H9 (cell line): ENCODE data around the gene PAK6. TPM values are rescaled to one million over a fixed set of nuclear protein-coding genes. Genes with fewer than 3 reads are reported as not detected.

Experiments used
- DNase-seq: peaks from one replicate; pipeline ENCODE4 v3.0.0-alpha.2; 2017
- H2AFZ ChIP-seq: one replicate; pipeline ENCODE4 v1.6.1; 2013; ENCODE audit warnings: mild to moderate bottlenecking, low read length, control low read depth, moderate library complexity
- H2AK5ac ChIP-seq: 2 replicates; pipeline ENCODE4 v1.6.1; 2013; ENCODE audit warnings: low read length, control low read depth, mixed read lengths; ENCODE audit not compliant: insufficient read length
- H2BK120ac ChIP-seq: one replicate; pipeline ENCODE4 v1.6.1; 2013; ENCODE audit warnings: low read depth, mild to moderate bottlenecking, low read length, control low read depth, inconsistent platforms; ENCODE audit not compliant: poor library complexity, severe bottlenecking
- H2BK12ac ChIP-seq: 2 replicates; pipeline ENCODE4 v1.6.1; 2013; ENCODE audit warnings: low read length, control low read depth, mixed read lengths, low read depth; ENCODE audit not compliant: insufficient read length
- H2BK15ac ChIP-seq: 2 replicates; pipeline ENCODE4 v1.6.1; 2013; ENCODE audit warnings: low read depth, low read length, control low read depth
- H2BK20ac ChIP-seq: one replicate; pipeline ENCODE4 v1.6.1; 2013; ENCODE audit warnings: low read depth, mild to moderate bottlenecking, low read length, control low read depth, inconsistent platforms; ENCODE audit not compliant: poor library complexity, severe bottlenecking
- H2BK5ac ChIP-seq: 2 replicates; pipeline ENCODE4 v1.6.1; 2013; ENCODE audit warnings: low read length, control low read depth, mixed read lengths; ENCODE audit not compliant: insufficient read length
- H3K14ac ChIP-seq: 2 replicates; pipeline ENCODE4 v1.6.1; 2013; ENCODE audit warnings: low read length, control low read depth; ENCODE audit not compliant: insufficient read depth
- H3K18ac ChIP-seq: 2 replicates; pipeline ENCODE4 v1.6.1; 2013; ENCODE audit warnings: low read depth, mild to moderate bottlenecking, mixed read lengths, low read length, control low read depth; ENCODE audit not compliant: insufficient read length
- H3K23ac ChIP-seq: 2 replicates; pipeline ENCODE4 v1.6.1; 2013; ENCODE audit warnings: low read length, control low read depth, mixed read lengths, low read depth; ENCODE audit not compliant: insufficient read length
- H3K23me2 ChIP-seq: 2 replicates; pipeline ENCODE4 v1.6.1; 2013; ENCODE audit warnings: low read depth, mild to moderate bottlenecking, mixed read lengths, low read length, control low read depth; ENCODE audit not compliant: insufficient read length, poor library complexity, severe bottlenecking
- H3K27ac ChIP-seq: 2 replicates; pipeline ENCODE4 v1.5.1; 2013; ENCODE audit warnings: low read length, control low read depth, mixed read lengths, low read depth; ENCODE audit not compliant: insufficient read length
- H3K27me3 ChIP-seq: 2 replicates; pipeline ENCODE4 v1.6.1; 2013; ENCODE audit warnings: low read length, control low read depth, inconsistent platforms; ENCODE audit not compliant: insufficient read depth
- H3K4ac ChIP-seq: 2 replicates; pipeline ENCODE4 v1.6.1; 2013; ENCODE audit warnings: low read depth, mild to moderate bottlenecking, control low read depth, inconsistent platforms, low read length, moderate library complexity
- H3K4me1 ChIP-seq: 2 replicates; pipeline ENCODE4 v1.6.1; 2013; ENCODE audit warnings: low read length, control low read depth, inconsistent platforms; ENCODE audit not compliant: insufficient read depth
- H3K4me2 ChIP-seq: 2 replicates; pipeline ENCODE4 v1.6.1; 2013; ENCODE audit warnings: low read length, control low read depth, mixed read lengths; ENCODE audit not compliant: insufficient read length, insufficient read depth
- H3K56ac ChIP-seq: 2 replicates; pipeline ENCODE4 v1.6.1; 2013; ENCODE audit warnings: low read depth, mild to moderate bottlenecking, mixed read lengths, low read length, control low read depth; ENCODE audit not compliant: insufficient read length
- H3K79me1 ChIP-seq: 2 replicates; pipeline ENCODE4 v1.6.1; 2013; ENCODE audit warnings: low read depth, mild to moderate bottlenecking, moderate library complexity, low read length, control low read depth, inconsistent platforms; ENCODE audit not compliant: insufficient read depth, poor library complexity, severe bottlenecking
- H3K79me2 ChIP-seq: 2 replicates; pipeline ENCODE4 v1.6.1; 2013; ENCODE audit warnings: low read length, control low read depth, inconsistent platforms; ENCODE audit not compliant: insufficient read depth
- H3K9ac ChIP-seq: 2 replicates; pipeline ENCODE4 v1.6.1; 2013; ENCODE audit warnings: low read length, control low read depth, mixed read lengths; ENCODE audit not compliant: insufficient read length; ENCODE audit errors: extremely low read depth
- H3K9me3 ChIP-seq: one replicate; pipeline ENCODE4 v1.6.1; 2013; ENCODE audit warnings: low read depth, low read length, inconsistent platforms; ENCODE audit not compliant: control insufficient read depth
- H3T11ph ChIP-seq: one replicate; pipeline ENCODE4 v1.6.1; 2013; ENCODE audit warnings: mild to moderate bottlenecking, low read length, control low read depth, inconsistent platforms
- H4K20me1 ChIP-seq: one replicate; pipeline ENCODE4 v1.6.1; 2013; ENCODE audit not compliant: control insufficient read depth, insufficient read length, insufficient read depth
- H4K5ac ChIP-seq: 2 replicates; pipeline ENCODE4 v1.6.1; 2013; ENCODE audit warnings: low read depth, mild to moderate bottlenecking, mixed read lengths, low read length, control low read depth; ENCODE audit not compliant: insufficient read length
- H4K8ac ChIP-seq: replicated peaks from 2 replicates; pipeline ENCODE4 v1.6.1; 2013; ENCODE audit warnings: low read length, control low read depth, mixed read lengths, low read depth; ENCODE audit not compliant: insufficient read length
- H4K91ac ChIP-seq: 2 replicates; pipeline ENCODE4 v1.6.1; 2013; ENCODE audit warnings: low read depth, mild to moderate bottlenecking, moderate library complexity, mixed read lengths, low read length, control low read depth; ENCODE audit not compliant: insufficient read length
- H3K27ac Mint-ChIP-seq, 3 experiments: 2 replicates in 2 of 3; 3 replicates in 1 of 3; pipeline ENCODE4 v1.8.0; 2020 to 2021; ENCODE audit warnings: mixed read lengths in 3 of 3, mild to moderate bottlenecking in 1 of 3, moderate library complexity in 1 of 3
- H3K27me3 Mint-ChIP-seq: 2 replicates; pipeline ENCODE4 v1.8.0; 2021; ENCODE audit warnings: low read depth, mild to moderate bottlenecking, moderate library complexity, mixed read lengths
- H3K36me3 Mint-ChIP-seq, 3 experiments: 2 replicates in 2 of 3; 3 replicates in 1 of 3; pipeline ENCODE4 v1.8.0; 2020 to 2021; ENCODE audit warnings: low read depth in 3 of 3, mixed read lengths in 3 of 3; ENCODE audit not compliant: insufficient read depth in 1 of 3
- H3K4me1 Mint-ChIP-seq, 2 experiments: 2 replicates each; pipeline ENCODE4 v1.8.0; 2020; ENCODE audit warnings: mixed read lengths in 2 of 2
- H3K4me3 Mint-ChIP-seq, 2 experiments: 2 replicates in 1 of 2; 3 replicates in 1 of 2; pipeline ENCODE4 v1.8.0; 2020 to 2021; ENCODE audit warnings: mild to moderate bottlenecking in 2 of 2, mixed read lengths in 2 of 2, moderate library complexity in 1 of 2
- H3K9me3 Mint-ChIP-seq, 2 experiments: 2 replicates in 1 of 2; 3 replicates in 1 of 2; pipeline ENCODE4 v1.8.0; 2020; ENCODE audit warnings: mild to moderate bottlenecking in 2 of 2, mixed read lengths in 2 of 2, moderate library complexity in 1 of 2
- CTCF ChIP-seq: fragments of 200-600 bp; sonication (generic); conservative IDR thresholded peaks from 3 replicates; pipeline ENCODE4 v1.8.0; 2021; ENCODE audit warnings: antibody characterized with exemption, mild to moderate bottlenecking
- WGBS: extraction: QIAGEN DNeasy Blood & Tissue Kit; methylation state at CpG from one replicate; pipeline ENCODE4 v1.1.7; 2013; ENCODE audit warnings: missing lambda C conversion rate, low lambda C conversion rate, mixed read lengths; ENCODE audit not compliant: insufficient read length; ENCODE audit errors: extremely low coverage; 5-methylcytosine and 5-hydroxymethylcytosine counted together
- total RNA-seq: library from RNA; stranded (reverse); gene quantifications from 2 replicates; pipeline ENCODE4 v1.2.1, GENCODE V29; 2021

Gene PAK6
- total RNA-seq, 1 experiment from 2014 or later, result 7.4 TPM

- peak overlapping the region; percentile 52; the same call in 1 of the 2 replicates for H3K14ac ChIP-seq
- no peak for DNase-seq
- no peaks in the 10 kb centered on the region for H3K23me2 ChIP-seq
- H3K23ac ChIP-seq, result no peak overlapping the region
- peaks cover 15% of the 10 kb centered on the region in 2 experiments for H3K9me3 Mint-ChIP-seq
- no peak for TF ChIP-seq CTCF
- no peak overlapping the region for H3K4ac ChIP-seq
- no peak overlapping the region for H2BK5ac ChIP-seq
- H3K9me3 ChIP-seq, result no peaks in the 10 kb centered on the region
- H3K36me3 Mint-ChIP-seq, result peaks cover 2 to 16% (median 5%) of the 10 kb centered on the region in 3 experiments; a peak in 5 of 7 replicates
- no peaks in the 10 kb centered on the region for H3K27me3 ChIP-seq
- no peak overlapping the region for H3K56ac ChIP-seq
- H2BK15ac ChIP-seq, result 0 out of 2 replicates have a peak overlapping the region, but pooled peaks have one; percentile 14
- H3K18ac ChIP-seq, result peak overlapping the region; percentile 2
- no peak overlapping the region for H2AFZ ChIP-seq
- no peak overlapping the region for H3K9ac ChIP-seq
- no peak overlapping the region for H2BK20ac ChIP-seq
- H3K4me1 ChIP-seq, result peaks cover 2% of the 10 kb centered on the region; the same call in 1 of the 2 replicates
- no peak overlapping the region for H2BK120ac ChIP-seq
- H4K8ac ChIP-seq, result no peak overlapping the region
- H3K27ac ChIP-seq, result no peak overlapping the region
- peaks cover 17% of the 10 kb centered on the region for H3K27me3 Mint-ChIP-seq
- H4K91ac ChIP-seq, result no peak overlapping the region
- no peak overlapping the region for H3K27ac Mint-ChIP-seq
- H4K5ac ChIP-seq, result no peak overlapping the region
- no CpG with 5 or more reads among the region's 19 CpGs for WGBS
- no peaks in the 10 kb centered on the region for H3K79me1 ChIP-seq
- H3K4me3 Mint-ChIP-seq, result no peak overlapping the region; a peak in 1 of 5 replicates
- H4K20me1 ChIP-seq, result no peaks in the 10 kb centered on the region
- no peak overlapping the region for H2AK5ac ChIP-seq
- H2BK12ac ChIP-seq, result no peak overlapping the region
- no peak overlapping the region for H3K4me2 ChIP-seq
- no peaks in the 10 kb centered on the region for H3K79me2 ChIP-seq
- no peak overlapping the region for H3T11ph ChIP-seq
- H3K4me1 Mint-ChIP-seq, result peaks cover 19 to 25% of the 10 kb centered on the region in 2 experiments
These were observed 63.5 kb downstream of the PAK6 start for GRCh38 chr15:40302288-40302886.
